ENCODE measurements around the gene GRIA1.

GRIA1 gene

DNA sequence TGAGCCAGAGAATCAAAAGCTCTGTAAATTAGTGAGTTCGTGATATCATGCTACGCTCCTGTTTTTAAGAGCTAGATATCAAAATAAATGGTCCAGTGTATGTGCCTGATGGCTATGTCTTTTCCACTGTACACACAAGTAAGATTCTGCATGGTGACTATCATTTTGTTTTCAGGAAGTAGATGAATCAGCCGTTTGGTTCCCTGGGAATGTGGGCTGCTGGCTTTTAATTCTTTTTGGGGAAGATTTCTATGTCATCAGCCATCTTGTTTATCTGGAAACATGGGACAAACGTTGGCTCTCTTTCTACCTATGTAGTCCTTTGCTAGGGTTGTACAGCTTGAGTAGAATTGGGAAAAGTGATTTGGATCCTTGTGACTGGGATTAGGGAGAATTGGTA lies 126.7 kb downstream of the GRIA1 start:
- no peak for DNase-seq

DNA sequence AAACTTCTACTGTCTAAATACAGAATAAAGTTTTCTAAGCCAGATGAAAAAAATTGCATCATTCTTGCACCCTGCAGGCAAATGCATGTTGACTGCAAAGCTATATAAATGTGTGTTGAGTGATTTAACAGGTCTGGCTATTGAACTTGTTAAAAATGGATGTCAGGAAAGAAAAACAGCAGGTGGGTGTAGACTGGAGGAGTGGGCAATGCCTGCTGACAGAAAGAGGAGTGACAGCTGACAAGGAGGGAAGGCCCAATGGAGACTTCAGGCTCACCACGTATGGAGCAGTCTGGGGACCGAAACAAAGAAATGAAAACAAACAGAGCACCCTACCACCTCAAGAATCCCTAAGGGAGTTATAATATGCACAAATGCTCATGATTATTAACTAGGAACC lies 127.8 kb downstream of the GRIA1 start:
- DNase-seq: no peak

DNA sequence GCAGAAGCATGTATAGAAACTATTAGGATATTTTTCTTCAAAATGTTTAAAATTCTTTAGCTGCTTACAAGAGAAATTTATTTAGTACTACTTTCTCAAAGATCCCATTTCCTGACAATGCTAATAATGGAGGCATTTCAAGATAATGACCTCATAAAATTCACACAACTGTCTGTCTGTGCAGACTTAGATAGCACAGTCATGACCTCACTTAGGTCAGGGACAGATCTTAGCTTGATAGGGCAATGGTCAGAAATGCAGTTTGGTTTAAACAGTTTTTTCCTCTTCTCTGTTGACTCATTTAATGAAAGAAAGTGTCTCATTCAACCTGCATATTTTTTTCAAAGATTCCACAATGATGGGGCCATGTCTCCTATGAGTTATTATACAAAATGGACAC lies 128.4 kb downstream of the GRIA1 start:
- no peak for DNase-seq

DNA sequence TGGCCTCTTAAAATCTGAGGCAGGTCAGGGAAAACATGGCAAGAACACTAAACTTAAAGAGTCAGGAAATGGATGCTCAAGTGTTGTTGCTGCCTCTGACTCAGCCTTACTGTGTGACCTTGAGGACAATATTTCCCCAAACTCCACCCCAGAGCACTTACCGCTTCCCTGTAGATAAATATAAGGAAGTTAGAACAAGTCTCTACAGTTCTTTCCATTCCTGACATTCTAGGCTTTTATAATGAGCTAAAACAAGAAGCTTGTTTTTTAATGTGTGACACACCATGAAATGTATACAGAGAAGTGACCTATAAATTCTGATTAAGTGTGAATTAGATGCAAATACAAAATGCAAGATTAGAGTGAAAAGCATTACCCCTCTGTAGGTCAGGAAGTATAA lies 129.3 kb downstream of the GRIA1 start:
- no peak for DNase-seq

DNA sequence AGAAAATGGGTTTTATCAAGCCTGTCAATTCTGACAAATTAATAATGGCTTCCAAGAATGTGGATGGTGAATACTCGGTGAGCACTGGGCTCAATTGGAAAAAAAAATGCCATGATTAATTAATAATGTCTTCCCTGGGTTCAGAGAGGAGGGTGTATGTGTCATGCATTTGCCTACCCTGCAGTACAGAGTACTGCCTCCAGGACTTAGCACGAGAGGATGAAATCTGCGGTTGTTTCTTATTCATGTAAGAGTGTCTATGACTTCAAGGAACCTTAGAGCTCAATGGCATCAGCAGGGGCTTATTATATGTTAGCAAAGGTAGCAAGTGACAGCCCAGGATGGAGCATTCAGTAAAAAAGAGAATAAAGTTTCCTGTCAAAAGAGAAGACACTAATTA lies 132.7 kb downstream of the GRIA1 start:
- DNase-seq: no peak

DNA sequence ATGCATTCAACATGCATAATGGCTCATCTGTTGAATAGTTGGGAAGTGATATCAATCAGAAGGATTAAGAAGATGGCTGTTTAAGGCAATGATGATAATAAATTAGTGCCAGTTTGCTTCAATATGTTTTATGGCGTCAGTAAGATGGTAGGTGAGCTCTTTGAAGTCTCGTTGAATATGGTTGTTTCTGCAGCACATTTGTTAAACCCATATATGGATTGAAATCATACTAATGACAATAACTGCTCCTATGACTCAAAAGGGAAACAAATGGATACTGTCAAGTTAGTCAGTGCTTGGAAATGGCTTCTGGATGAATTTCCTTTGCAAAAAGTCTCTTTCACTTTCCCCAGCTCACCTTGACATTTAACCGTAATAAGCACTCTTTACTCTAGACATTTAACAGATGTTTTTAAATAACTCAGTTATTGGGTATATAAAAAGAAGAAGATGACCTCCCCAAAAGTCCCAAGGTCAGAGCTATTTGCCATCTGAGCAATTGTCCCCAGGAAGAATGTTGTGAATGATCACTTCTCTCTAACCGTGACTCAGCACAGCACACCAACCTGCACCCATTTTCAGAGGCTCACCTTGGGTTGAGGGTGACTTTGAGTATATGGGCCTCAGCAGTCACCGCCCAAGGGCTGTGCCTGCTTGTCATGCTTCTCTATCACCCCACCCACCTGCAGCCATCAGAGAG lies 133.4 kb downstream of the GRIA1 start:
- DNase-seq: no peak

DNA sequence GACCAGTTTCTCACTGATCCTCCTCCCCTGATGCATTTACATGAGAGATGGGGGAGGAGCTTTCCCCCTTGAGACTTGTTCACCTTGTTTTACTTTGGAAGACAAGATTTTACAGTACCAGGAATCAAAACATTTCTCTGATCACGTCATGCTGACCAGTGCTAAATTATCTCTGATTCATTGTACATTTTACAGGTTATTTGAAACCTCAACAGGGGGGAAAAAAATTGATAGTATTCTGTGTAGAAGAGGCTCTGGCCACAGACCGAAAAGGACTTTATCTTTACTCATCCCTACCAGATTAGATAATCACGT lies 133.9 kb downstream of the GRIA1 start:
- DNase-seq: no peak

DNA sequence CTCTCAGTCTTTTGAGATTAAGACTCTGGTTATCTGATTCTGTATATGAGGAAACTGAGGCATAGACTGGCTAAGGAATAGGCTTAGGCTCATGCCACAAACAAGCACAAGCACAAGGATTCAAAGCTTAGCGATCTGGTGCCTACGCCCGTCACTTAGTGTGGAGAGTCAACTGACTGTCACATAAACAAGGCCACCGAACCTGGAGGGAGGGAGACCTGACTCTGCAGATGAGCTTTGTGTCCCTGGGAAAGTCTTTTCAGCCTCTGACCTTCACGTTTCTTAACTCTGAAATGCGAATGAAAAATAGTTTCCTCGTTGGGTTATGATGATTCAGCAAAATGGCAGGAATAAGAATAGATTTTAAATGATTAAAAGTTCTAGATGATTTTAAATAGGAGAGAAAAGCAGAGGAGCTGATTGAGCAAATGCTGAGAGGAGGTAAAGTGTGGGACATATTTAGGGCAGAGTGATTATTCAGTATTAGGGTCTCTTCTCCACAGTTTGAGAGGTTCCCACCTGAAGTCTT lies 135.4 kb downstream of the GRIA1 start:
- no peak for DNase-seq

DNA sequence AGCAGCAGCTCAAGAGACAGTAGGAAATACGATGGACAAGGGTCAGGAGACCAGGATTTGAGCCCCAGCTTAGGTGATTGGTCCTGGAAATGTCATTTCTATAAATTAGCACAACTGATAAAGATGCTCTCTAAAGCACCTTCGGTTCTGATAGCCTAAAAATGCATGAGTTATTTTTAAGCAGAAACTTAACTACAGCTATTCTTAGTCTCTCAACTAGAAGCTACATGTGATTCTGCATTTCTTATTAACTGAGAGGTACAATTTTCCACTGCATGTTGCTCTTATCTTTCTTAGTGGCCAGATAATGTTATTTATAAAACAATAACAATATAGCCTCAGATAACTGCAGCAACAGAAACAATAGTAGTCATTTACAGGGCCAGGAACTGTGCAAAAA lies 136.4 kb downstream of the GRIA1 start:
- no peak for DNase-seq

DNA sequence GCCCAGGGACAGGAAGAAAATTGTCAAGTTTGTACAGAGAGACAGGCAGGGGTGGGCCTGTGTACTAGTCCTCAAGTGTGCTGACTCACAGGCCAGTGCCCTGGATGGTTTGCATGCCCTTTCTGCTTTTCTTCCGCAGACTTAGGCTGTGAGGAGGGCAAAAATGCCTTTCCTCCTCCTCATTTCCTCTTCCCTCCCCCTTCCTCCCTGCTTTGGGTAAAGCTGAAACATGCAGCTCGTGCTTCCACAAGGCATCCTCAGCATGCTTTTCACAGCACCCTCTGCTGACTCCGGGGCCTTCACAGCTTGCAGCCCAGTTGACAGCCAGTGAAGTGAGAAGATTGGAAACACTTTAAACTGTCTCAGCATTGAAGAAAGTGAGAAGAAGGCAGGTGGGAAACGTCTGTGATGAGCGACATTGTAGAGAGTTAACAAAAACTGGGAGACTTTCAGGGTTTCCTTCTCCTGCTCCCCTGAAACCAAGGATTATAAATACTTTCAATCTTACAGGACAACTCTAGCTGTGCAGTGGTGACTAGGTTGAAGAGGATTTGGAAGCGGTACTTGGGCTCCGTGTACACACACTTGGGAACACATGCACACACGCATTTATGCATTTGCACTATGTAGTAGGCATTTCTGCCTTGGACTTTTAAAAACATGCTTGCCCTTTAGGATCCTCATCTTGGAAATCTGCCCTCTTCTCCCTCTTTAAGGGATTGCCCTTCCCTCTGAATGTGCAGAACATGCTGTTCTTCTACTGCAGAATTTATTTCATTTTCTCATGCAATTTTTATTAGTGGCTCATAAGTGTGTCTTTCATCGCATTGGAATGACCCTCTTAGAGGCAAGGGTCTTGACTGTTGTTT lies 138.8 kb downstream of the GRIA1 start:
- no peak for DNase-seq

DNA sequence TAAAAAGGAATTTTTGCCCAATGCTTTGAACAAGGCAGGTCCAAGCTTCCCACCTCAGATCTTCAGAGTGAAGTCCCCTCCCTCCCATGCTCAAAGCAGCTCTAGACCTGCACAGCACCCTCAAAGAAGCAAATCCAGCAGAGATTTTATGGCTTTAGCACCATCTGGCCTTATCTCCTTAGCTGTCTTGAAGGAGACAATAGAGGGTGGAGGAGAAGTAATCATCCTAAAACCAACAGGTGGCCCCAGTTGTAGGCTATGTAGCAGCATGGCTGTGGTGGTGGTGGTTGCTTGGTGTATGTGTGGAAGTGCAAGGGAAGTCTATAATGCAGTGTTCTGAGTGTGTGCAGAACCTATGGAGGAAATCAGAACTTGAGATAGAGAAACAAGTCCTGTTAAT lies 140.1 kb downstream of the GRIA1 start:
- no peak for DNase-seq

DNA sequence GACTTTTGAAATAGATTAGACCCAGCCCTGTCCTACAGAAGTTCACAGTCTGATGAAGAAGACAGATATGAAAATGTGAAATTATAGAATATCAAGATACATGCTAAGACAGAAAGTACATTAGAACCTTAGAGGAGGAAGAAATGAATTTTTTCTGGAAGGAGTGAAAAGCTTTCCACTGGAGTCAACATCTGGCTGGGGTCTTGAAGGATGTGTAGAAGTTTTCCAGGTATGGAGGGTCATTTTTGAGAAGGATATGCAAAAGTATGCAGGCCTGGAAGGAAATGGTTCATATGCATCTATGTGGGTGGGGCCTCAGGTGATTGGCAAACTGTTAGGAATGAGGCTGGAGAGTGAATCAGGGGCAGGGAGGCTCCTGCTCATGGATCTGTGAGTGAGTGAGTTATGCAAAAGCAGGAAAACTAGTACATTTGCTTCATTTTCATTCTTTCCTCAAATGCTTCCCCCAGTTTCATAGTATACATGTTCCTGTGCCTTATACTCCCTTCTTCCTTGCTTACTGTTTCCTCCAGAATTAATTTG lies 142.3 kb downstream of the GRIA1 start:
- no peak for DNase-seq

DNA sequence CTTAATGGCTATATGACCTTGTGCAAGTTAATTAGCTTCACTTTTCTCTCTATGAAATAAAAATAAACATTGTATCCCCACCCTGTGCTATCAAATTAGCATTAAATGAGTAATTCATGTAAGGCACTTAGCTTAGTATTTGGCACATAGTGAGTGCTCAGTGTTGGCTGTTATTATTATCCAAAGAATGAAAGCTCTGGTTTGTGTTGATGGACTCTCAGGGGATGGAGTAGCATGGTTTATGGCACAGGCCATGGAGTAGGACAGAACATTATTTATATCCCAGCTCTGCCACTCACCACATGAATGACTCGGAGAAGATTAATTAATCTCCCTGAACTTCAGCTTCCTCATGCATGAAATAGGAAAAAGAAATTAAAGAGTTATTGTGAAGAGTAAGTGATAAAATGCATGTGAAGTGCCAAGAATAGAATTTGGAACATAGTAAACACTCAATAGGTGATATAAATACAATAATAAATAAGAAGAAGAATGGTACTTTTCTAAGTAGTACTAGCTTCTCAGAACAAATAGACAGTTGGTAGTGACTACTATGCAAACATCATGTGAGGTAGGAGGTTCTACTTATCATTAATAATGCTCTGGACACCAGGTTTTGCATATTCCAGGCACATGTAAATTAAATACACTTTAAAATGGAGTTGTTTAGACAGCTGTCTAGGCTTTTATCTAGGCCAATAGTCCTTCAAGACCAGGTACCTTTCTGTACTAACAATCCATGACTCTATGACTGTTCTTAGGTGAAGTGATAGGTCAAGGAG lies 146.4 kb downstream of the GRIA1 start:
- DNase-seq: no peak

DNA sequence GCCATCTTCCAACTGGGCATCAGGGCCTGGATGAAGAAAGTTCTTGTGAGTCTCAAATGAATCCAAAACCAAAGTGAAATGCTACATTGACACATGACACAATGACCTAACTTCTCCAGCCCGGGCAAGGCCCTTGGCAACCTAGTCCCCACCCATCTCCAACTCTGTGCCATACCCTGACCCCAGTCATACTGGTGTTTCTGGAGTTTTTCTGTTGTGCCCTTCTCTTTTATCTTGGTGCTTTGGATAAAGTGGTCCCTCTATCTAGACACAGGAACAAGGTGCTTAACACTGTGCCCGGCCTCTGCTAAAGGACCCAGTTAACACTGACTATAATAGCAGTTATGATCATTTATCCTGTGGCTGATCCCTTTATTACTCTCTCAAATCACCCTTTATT lies 149.8 kb downstream of the GRIA1 start:
- DNase-seq: no peak

DNA sequence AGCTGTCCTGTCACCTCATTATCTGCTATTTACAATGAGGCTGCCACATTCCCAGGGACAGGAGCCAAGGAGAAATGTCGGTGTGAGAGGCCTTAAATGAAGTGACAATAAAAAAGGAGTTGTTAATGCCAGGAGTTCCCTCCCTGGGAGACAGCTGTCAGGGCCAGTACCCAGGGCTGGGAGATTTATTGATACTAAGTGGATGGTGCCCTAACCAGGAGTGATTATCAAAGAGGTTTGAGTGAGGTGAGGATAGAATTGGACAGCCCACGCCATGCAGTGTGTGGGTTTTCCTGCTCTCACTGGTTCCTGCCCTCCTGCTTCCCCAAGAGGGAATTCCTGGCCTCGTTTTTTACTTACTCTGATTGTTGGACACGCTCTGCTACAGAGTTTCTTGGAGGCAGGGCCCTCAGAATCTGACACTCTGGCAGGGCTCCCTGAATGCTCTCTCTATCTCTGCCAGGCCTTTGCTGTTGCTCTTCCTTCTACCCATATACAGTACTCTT lies 150.8 kb downstream of the GRIA1 start:
- peak; percentile 44 for DNase-seq

DNA sequence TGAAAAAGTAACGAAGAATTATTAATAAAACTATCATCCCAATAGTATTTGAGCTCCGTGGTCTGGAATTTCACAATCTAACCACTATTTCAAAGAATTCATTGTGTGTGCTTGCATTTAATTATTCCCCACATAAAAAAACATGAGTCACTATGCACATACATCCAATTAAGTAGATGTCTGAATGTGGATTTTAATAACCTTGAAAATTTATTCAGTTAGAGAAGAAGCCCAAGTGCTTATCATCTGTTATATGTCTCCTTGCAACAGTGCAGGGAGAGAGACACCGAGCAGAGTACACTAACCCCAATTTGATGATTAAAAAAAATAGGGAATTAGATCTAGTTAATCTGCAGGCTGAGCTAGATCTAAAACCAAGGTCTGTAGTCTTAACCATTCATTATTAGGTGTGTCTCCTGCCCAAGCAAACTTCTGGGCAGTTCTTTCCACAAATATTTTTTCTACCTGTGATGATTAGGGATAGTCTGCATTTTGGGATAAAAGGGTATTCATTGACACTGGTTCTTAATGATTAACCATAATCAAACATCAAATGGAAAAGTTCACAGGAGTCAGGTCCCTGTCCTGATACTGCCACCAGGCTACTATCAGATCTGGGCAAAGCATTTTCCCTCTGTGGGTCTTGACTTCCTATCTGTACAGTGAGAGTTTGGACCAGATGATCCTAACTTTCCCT lies 164.2 kb downstream of the GRIA1 start:
- no peak for DNase-seq

DNA sequence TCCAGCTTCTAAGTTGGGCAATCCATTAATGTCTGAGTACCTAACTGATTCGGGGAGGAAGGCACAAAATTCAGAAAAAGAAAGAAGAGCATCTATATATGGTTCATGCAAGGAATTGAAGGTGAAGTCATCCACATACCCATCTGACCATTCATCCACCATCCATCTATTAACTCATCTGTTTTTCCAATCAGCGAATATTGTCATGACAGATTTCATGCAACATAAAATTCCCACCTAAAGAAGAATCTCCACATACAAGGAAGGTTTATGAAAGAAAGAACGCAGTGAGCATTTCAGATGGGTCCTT lies 164.7 kb downstream of the GRIA1 start:
- no peak for DNase-seq

DNA sequence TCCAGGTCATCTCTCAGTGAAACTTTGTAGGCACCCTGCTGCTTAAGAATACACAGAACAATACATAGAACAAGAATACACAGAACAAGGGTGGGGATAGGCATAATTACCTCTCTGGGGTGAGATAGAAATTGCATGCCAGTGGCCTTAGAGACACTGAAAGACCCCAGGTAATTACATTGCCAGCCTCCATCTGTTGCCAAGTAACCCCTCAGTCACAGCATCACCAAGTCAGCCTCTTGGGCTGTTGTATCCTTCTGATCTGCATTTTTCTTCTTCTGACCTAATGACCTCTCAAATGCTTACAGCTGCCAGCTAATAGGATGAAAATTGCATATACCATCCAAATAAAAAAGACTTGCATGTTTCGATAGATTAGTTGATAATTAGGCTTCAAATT lies 167.7 kb downstream of the GRIA1 start:
- DNase-seq: no peak

DNA sequence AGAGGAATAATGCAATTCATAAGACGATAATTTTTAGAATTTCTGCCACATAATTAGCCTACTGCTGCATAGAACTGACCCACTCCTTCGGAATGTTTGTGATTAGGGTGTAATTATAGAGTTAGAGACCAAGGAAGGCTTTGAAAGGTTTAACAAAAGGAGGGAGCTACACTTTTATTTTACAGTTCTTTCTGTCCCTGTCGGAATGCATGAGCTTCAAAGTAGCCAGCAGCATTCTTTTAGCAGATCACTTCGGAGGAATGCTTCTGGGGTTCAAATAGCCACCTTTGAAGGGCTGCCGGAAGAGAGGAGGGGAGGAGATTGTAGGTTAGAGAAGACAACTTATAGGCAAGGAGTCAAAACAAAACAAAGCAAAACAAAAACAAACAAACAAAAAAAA lies 168.1 kb downstream of the GRIA1 start:
- DNase-seq: no peak

DNA sequence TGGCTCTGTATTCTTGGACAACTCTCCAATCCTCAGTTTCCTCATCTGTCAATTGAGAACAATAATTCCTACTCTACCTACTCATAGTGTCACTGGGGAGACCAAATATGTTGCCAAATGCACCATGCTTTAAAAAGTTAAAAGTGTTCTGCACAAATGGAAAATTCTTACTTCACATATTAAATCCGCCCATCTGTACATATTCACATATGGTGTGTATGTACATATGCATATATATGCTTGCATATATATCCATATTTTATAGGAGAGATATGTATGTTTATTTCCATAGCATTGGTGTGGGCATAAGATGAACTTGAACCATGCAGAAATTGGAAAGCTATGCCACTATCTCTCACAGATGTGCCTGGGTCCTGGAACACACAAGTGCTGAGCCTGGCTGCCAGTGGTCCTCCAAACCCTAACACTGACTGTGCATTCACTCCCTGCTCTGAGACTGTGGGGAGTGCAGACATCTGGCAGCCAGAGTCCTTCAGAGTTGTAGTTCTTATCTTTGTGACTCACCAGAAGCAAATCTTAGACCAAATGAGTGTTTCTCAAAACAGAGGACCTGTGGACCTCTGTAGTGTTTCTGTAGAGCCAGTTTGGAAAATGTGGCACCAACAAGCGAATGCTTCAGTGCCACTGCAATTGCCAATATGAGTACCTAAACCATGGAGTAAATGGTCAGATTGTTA lies 168.7 kb downstream of the GRIA1 start:
- DNase-seq: no peak

DNA sequence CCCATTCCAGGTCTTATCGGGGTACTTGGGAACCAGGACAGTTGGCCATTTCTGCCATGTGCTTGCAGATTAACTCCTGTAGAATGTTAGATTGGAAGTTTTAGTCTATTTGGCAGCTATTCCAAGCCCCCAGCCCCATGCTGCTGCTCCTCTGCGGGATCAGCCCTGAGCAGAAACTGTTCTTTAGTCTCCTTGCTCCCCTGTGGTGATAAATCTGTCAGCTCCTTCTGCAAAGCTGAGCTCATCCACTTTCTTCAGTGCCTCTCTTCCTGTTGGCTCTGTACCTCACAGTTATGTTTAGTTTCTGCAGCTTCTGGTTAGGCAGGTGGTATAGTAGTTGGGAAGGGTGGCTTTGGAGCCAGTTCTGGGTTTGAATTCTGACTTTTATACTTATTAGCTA lies 170.4 kb downstream of the GRIA1 start:
- DNase-seq: no peak

DNA sequence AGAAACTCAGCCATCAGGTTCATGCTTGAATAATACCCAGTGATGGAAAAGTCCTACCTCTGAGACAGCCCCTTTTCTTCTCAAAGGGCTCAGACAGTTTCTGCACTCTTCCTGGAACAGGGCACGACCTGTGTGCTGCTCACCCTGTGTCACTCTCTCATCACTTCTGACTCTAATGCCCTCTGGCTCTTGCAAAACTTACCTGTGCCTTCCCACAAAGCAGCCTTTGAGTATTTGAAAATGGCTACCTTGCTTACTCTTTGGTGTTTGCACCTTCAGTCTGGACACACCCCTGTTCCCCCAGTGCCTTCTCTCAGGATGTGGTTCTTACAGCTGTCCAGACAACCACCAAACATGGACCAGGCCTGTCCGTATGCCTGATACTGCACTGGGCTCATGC lies 171.4 kb downstream of the GRIA1 start:
- no peak for DNase-seq

Data from right hindlimb (tissue), 1 donor.